ENCODE results near the gene CAPN10. TPM values are rescaled to one million over a fixed set of nuclear protein-coding genes. Genes with fewer than 3 reads are reported as not detected.

CAPN10 gene
- total RNA-seq, 1 donor from 2014 or later, result 14.2 TPM

GRCh38 chr2:240648155-240648649 is 61.7 kb downstream of the CAPN10 start:
- Histone ChIP-seq H3K36me3 (no peaks in the 10 kb centered on the region), H3K27ac (no peak overlapping the region), H3K9me3 (no peaks in the 10 kb centered on the region), H3K27me3 (no peaks in the 10 kb centered on the region), H3K4me3 (no peak overlapping the region), H3K4me1 (no peaks in the 10 kb centered on the region)
- intact Hi-C loops (cut with DNase I), result no loop called here
- TF ChIP-seq POLR2AphosphoS5 (IDR thresholded peaks at IDR 0.05; ENCODE audit: insufficient read depth in 1 of 2, low read depth in 1 of 2) (no peak), POLR2A (IDR thresholded peaks at IDR 0.05) (no peak), CTCF (IDR thresholded peaks at IDR 0.05) (no peak)
- no peak for DNase-seq (ENCODE audit: extremely low spot score in 2 of 2)

Other genes starting within 250 kb of the CAPN10 start
- gene GPC1, start 151.1 kb upstream of the CAPN10 start, total RNA-seq, result 73.2 TPM
- 20.6 TPM for gene ANKMY1, start 28.7 kb upstream of the CAPN10 start, total RNA-seq
- 5.9 TPM for gene DUSP28, start 26.4 kb upstream of the CAPN10 start, total RNA-seq
- gene RNPEPL1, start 18.2 kb upstream of the CAPN10 start, total RNA-seq, result 65.1 TPM
- 3.9 TPM for gene GPR35, start 38.7 kb downstream of the CAPN10 start, total RNA-seq
- not detected for gene AQP12B, start 96.2 kb downstream of the CAPN10 start, total RNA-seq
- gene AQP12A, start 105.1 kb downstream of the CAPN10 start, total RNA-seq, result not detected
- 6.1 TPM for gene KIF1A, start 233.5 kb downstream of the CAPN10 start, total RNA-seq

Data from vagina (tissue), 2 donors.